GM19240 (cell line): Measurements from ENCODE around the gene ERCC6L2.

Experiments used
- DNase-seq: peaks from one replicate; pipeline ENCODE4 v3.0.0; 2011; ENCODE audit warnings: low spot score; ENCODE audit not compliant: insufficient read length

The ERCC6L2 gene

GRCh38 chr9:95912773-95913172 lies 37.3 kb downstream of the ERCC6L2 start:
- no peak for DNase-seq

GRCh38 chr9:95920017-95920416 lies 44.5 kb downstream of the ERCC6L2 start:
- DNase-seq, result no peak

DNA sequence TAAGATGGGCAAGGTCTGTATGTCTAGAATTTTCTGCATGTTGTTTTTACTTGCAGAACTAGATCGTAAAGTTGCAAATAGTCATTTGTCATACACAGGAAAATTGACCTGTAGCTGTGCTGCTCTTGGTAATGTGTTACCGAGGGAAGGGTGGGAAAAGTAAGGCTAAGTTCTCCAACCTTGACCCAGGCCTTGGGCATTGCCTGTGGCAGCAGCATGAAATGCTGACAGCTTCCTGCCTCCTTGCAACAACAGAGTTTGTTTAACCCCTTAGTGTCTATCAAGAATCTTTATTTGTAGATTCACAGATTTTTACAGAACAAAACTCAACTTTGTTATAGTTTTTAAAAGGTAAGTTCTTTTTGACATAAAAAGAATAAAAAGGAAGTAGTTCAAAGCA lies 48.3 kb downstream of the ERCC6L2 start:
- DNase-seq, result no peak

DNA sequence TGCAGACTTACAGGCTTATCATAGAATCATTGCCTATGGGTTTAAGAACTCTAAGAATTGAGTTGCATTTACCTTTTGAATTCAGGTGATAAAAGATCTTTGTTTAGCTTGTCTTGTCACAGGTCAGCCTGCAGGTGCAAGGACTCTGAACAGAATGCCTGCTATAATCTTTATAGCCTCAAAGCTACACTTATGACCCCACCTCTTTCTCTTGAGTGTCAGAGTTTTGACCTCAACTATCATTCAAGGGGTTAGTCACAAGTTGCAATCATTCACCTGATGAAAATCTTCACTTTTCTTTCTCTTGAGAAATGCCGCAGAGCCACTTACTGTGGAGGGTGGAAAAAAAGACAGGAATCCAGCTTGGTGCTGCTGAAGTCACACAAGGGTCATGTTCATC lies 49.5 kb downstream of the ERCC6L2 start:
- DNase-seq, result no peak

DNA sequence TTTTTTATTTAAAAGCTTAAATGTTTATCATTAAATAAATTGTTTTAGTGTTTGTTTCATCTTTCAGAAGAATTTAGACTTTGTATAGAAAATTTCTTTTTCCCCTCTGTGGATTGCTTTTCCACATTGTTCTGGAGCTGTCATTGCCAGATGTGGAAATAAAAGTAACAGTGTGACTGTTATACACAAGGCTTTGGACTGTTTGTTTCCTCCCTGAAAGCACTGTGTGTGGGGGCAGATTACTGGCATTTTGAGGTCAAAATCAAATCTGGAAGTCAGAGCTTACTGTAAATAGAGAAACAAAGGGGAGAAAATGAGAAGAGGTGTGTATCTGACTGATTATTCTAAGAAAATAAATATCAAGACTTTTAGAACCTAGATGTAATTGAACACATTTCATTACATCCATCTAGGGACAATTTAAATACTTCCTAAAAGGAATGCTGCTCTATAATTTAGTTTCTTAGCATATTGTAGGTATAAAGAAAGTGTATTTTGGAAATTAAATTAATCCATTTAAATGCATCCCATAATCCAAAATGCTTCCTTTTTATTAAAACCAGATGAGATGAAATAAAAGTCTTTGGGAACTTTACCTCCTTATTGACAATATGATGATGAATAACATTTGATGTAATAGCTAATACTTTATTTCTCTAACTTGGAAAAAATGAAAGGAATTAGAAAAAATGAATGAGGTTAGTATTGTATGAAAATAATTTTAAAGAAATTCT lies 51.9 kb downstream of the ERCC6L2 start:
- no peak for DNase-seq

- no peak for DNase-seq
Measured at GRCh38 chr9:95930277-95930676, 54.8 kb downstream of the ERCC6L2 start.

DNA sequence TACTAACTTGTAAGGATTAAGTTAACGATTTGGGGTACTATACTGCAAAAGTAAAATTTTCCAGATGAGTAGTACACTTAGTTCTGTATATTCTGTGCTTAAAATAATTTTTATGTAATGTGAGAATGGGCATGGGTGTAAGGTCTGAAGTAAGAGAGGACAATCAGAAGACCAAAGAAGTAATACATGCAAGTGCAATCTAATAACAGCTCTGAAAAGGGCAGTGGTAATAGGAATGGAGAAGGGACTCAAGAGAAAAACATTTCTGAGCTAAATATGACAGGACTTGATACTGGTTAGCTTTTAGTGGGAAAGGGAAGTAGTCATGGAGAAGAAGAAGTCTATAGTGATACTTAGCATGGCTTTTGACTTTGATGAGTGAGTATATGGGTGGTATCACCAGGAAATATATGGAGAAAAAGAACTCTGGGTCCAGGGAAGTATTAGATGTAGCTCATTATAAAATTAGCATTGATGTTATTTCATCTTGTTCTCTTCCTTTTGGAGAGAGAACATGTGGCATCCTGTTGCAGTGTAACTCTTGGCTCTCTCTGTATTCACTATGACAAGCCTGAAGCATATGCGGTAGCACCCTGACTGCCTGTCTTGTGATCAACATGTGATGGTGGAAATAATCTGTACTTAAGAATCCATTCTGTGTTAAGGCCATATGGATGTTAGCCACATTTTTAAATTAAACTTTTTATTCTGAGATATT lies 60.5 kb downstream of the ERCC6L2 start:
- DNase-seq, result no peak

- DNase-seq, result no peak
Measured at GRCh38 chr9:95936579-95937075, 61.1 kb downstream of the ERCC6L2 start.

DNA sequence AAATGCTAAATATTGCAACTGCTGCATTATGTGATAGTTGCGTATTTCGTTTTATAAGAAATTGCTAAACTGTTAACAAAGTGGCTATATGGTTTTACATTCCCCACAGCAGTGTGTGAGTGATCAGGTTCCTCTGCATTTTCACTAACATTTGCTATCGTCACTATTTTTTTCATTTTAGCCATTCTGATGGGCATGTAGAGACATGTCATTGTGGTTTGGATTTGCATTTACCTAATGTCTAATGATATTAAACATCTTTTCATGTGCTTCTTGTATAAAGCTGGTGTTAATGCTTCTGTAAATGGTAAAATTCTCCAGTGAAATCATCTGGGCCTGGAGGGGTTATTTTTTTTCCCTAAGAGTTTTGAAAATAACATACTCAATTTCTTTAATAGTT lies 61.6 kb downstream of the ERCC6L2 start:
- DNase-seq, result no peak

DNA sequence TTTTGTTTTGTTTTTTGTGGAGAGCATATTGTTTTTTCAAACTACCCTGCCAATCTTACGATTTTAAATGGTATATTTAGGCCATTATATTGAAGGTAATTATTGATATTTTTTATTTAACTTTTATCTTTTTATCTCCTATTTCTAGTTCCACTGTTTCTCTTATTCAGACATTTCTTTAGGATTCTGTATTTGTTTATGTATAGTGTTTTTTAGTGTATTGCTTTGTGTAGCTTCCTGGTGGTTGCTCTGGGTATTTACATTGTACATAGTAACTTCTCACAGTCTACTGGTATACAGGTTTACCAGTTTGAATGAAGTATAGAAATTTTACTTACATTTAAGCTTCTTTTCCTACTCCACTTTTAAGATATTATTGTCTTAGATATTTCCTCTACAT lies 63.2 kb downstream of the ERCC6L2 start:
- no peak for DNase-seq

- DNase-seq, result no peak
Measured at GRCh38 chr9:95939472-95939871, 64.0 kb downstream of the ERCC6L2 start.

GRCh38 chr9:95940265-95940664 lies 64.8 kb downstream of the ERCC6L2 start:
- no peak for DNase-seq

GRCh38 chr9:95942016-95942415 lies 66.5 kb downstream of the ERCC6L2 start:
- no peak for DNase-seq

- DNase-seq, result no peak
Measured at GRCh38 chr9:95947118-95947517, 71.6 kb downstream of the ERCC6L2 start.

DNA sequence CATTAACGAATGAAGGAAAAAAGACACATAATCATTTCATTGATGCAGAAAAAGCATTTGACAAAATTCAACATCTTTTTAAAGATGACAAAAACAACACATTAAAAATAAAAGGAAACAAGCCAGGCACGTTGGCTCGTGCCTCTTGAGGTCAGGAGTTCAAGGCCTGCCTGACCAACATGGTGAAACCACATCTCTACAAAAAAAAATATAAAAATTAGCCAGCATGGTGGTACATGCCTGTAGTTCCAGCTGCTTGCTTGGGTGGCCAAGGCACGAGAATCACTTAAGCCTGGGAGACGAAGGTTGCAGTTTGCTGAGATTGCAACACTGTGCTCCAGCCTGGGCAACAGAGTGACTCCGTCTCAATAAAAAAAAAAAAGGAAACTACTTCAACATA lies 77.0 kb downstream of the ERCC6L2 start:
- no peak for DNase-seq

- DNase-seq, result no peak
Measured at GRCh38 chr9:95953986-95954385, 78.5 kb downstream of the ERCC6L2 start.

DNA sequence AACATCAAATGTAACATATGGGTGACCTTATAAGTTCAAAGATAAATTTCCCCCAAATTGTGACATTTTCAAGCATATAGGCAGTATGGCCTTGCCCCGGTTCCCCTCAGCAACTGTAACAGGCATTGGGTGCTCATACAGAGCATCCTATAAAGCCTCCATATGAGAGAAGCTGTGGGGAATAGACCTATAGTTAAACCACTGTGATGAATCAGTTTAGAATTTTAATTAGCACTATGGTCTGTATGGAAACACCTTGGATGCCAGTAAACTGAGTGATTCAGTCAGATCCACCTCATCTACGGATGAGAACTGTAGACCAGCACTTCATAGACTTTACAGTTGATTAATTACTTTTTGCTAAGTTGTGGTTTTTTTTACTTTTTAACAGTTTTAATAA lies 79.4 kb downstream of the ERCC6L2 start:
- DNase-seq, result no peak

DNA sequence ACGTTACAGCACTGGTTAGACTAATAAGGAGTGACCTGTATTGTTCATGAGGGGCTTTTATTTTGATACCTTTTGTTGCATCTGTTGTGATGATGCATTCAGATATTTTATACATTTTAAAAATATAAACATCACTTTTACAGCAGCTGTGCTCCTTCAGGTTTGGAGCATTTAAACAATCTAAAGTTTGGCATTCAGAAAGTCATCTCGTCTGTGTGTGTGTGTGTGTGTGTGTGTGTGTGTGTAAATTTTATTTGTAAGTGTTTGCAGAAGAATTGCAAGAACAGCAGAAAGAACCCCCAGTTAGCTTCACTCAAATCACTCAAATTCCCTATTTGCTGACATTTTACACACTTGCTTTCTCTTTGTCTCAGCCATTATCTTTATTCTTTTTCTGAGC lies 87.4 kb downstream of the ERCC6L2 start:
- DNase-seq, result no peak

- DNase-seq, result no peak
Measured at GRCh38 chr9:95963659-95964058, 88.2 kb downstream of the ERCC6L2 start.

- DNase-seq, result no peak
Measured at GRCh38 chr9:95966306-95966705, 90.8 kb downstream of the ERCC6L2 start.

- DNase-seq, result no peak
Measured at GRCh38 chr9:95970317-95970716, 94.8 kb downstream of the ERCC6L2 start.

DNA sequence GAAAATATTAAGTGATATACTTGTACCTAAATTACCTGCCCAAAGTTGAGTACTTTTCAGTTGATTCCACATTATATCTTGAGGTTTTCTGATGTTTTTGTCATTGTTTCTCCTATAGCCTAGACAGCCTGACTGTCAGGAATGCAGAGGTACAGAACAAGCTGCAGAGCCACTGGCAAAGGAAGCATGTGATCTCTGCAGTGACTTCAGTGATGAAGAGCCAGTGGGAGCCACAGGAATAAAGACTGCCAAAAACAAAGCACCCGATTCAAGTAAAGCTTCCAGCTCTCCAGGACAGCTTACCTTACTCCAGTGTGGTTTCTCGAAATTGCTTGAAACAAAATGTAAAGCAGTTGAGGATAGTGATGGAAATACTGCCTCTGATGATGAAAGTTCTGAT lies 96.3 kb downstream of the ERCC6L2 start:
- no peak for DNase-seq

DNA sequence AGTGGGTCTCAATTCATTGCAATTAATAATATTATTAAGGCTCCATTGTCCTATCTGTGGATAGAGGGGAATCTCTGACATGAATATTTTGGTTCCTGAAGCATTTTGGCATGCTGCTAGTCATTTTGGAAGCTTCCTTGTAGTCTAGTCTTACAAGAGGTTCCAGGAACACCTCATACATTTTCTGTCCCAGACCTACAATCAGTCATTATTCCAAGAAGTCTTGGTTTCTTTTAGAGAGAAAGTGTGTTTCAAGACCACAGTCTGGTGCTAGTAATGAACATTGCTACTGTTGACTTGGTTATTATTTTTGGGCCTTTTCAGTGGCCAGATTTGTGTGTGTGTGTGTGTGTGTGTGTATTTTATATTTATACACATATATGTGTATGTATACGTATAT lies 98.9 kb downstream of the ERCC6L2 start:
- no peak for DNase-seq
